GM12874 (cell line): ENCODE measurements around the gene FMO1.
A peak's percentile ranks its signal among the peaks of the same experiment; 100 is the strongest.

Source experiments
- CTCF ChIP-seq: IDR thresholded peaks from 2 replicates; pipeline ENCODE4 v1.5.1; 2011; ENCODE audit warnings: low read depth, mild to moderate bottlenecking, control low read depth, low read length, moderate library complexity; ENCODE audit not compliant: insufficient read depth

Gene FMO1

GRCh38 chr1:171300401-171300800 is 52.1 kb downstream of the FMO1 start:
- no peak for TF ChIP-seq CTCF

- no peak for TF ChIP-seq CTCF
These were observed 62.4 kb downstream of the FMO1 start for GRCh38 chr1:171310661-171311087.

GRCh38 chr1:171311771-171312558 is 63.7 kb downstream of the FMO1 start:
- TF ChIP-seq CTCF, result no peak

DNA sequence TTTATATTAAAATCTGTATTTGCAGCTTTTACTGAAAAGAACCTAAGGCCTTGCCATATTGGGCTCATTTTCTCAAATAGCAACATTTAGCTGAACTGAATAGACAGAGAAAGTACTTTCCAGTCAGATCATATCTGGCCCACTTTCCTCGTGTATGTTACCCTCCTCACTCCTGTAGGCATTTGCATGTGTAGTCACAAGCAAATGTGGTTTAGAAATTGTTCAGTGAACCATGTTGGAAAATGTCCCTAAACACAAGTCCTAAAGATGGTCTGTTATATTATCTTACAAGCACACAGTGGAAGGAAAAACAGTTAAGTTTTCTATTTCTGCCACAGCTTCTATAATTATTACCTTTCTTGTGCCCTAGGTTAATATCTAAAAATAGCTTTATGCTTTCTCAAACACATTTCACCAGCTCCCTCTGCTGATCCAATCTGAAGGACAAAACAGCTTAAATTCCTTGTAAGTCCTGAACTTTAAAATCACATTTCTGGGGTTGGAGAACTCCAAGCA is 65.1 kb downstream of the FMO1 start:
- TF ChIP-seq CTCF, result no peak

- peak; percentile 68 for TF ChIP-seq CTCF
These were observed 65.6 kb downstream of the FMO1 start, which contains the start of gene FMO4 for GRCh38 chr1:171313835-171314320. Gene FMO4, plus strand, starts transcription at chr1:171314183. Its CDS starts 5,643 bp downstream, at chr1:171319826.

DNA sequence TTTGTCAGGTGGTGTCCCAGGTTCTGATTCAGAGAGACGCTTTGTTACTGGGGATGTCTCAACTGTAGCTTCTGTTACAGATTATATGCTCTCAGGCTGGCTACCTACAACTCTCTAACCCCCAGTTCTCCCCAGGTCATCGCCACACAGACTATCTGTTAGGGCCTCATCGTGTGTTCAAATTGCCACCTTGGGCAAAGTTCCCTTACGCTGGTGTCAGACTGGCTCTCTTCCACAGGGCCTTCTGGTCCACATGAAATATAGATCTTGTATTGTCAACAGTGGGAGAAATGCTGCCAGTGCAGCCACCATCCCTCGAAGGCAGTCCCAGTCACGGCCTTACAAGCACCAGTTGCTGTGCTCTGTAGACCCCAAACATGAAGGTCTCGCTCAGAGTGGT is 81.0 kb downstream of the FMO1 start:
- no peak for TF ChIP-seq CTCF

GRCh38 chr1:171334024-171334640 is 85.8 kb downstream of the FMO1 start:
- TF ChIP-seq CTCF, result no peak
